HG03025 (cell line): ENCODE data around the gene SLCO3A1.

Experiments
- ATAC-seq: cut with Tn5 transposase; IDR thresholded peaks from one replicate; pipeline ENCODE4 v1.9.1; 2021; ENCODE audit warnings: mild to moderate bottlenecking, moderate library complexity; ENCODE audit not compliant: unreplicated experiment, low FRiP score

The SLCO3A1 gene

GRCh38 chr15:91904942-91905341 is 51.4 kb downstream of the SLCO3A1 start:
- ATAC-seq, result no peak

- ATAC-seq, result no peak
These were observed 54.9 kb downstream of the SLCO3A1 start for GRCh38 chr15:91908391-91908790.

GRCh38 chr15:91909111-91909510 is 55.6 kb downstream of the SLCO3A1 start:
- ATAC-seq, result no peak

GRCh38 chr15:91909574-91909973 is 56.1 kb downstream of the SLCO3A1 start:
- ATAC-seq, result no peak

- no peak for ATAC-seq
These were observed 58.3 kb downstream of the SLCO3A1 start for GRCh38 chr15:91911844-91912243.

GRCh38 chr15:91912336-91912735 is 58.8 kb downstream of the SLCO3A1 start:
- no peak for ATAC-seq

- ATAC-seq, result no peak
These were observed 60.1 kb downstream of the SLCO3A1 start for GRCh38 chr15:91913560-91913959.

GRCh38 chr15:91915576-91915975 is 62.1 kb downstream of the SLCO3A1 start:
- ATAC-seq, result no peak

- ATAC-seq, result no peak
These were observed 62.5 kb downstream of the SLCO3A1 start for GRCh38 chr15:91916051-91916450.

- ATAC-seq, result no peak
These were observed 64.3 kb downstream of the SLCO3A1 start for GRCh38 chr15:91917686-91918360.

GRCh38 chr15:91919014-91919534 is 65.6 kb downstream of the SLCO3A1 start:
- ATAC-seq, result no peak

GRCh38 chr15:91921188-91921842 is 67.8 kb downstream of the SLCO3A1 start:
- ATAC-seq, result no peak

GRCh38 chr15:91921843-91922198 is 68.3 kb downstream of the SLCO3A1 start:
- ATAC-seq, result no peak

GRCh38 chr15:91922646-91923547 is 69.4 kb downstream of the SLCO3A1 start:
- ATAC-seq, result no peak

- ATAC-seq, result no peak
These were observed 70.7 kb downstream of the SLCO3A1 start for GRCh38 chr15:91924183-91924582.

- ATAC-seq, result no peak
These were observed 71.5 kb downstream of the SLCO3A1 start for GRCh38 chr15:91924837-91925495.

GRCh38 chr15:91925794-91926193 is 72.3 kb downstream of the SLCO3A1 start:
- no peak for ATAC-seq

GRCh38 chr15:91926908-91927270 is 73.4 kb downstream of the SLCO3A1 start:
- ATAC-seq, result no peak

GRCh38 chr15:91927585-91927984 is 74.1 kb downstream of the SLCO3A1 start:
- ATAC-seq, result no peak

- no peak for ATAC-seq
These were observed 75.2 kb downstream of the SLCO3A1 start for GRCh38 chr15:91928675-91929074.

- no peak for ATAC-seq
These were observed 76.0 kb downstream of the SLCO3A1 start for GRCh38 chr15:91929509-91929908.
